Activated naive CD8-positive, alpha-beta T cell (primary cell): Measurements from ENCODE around the gene ALPP.
"Not testable (repeated sequence)": the region's sequence is repeated elsewhere in the genome, so short reads cannot be mapped to it uniquely, and the experiment has no call there.

Experiments used
- H3K27ac Mint-ChIP-seq: one replicate; pipeline ENCODE4 v1.8.0; 2021; ENCODE audit warnings: mixed read lengths
- H3K27me3 Mint-ChIP-seq: one replicate; pipeline ENCODE4 v1.8.0; 2021; ENCODE audit warnings: mixed read lengths
- H3K36me3 Mint-ChIP-seq: one replicate; pipeline ENCODE4 v1.8.0; 2021; ENCODE audit warnings: mixed read lengths
- H3K4me1 Mint-ChIP-seq: one replicate; pipeline ENCODE4 v1.8.0; 2021; ENCODE audit warnings: low read depth, mixed read lengths
- H3K4me3 Mint-ChIP-seq: one replicate; pipeline ENCODE4 v1.8.0; 2021; ENCODE audit warnings: mild to moderate bottlenecking, mixed read lengths
- H3K9me3 Mint-ChIP-seq: one replicate; pipeline ENCODE4 v1.8.0; 2021; ENCODE audit warnings: low read depth, mixed read lengths

The ALPP gene

GRCh38 chr2:232350804-232351685 lies 27.5 kb upstream of the ALPP start:
- Mint-ChIP-seq H3K4me3 (peak overlapping the region; percentile 70), H3K36me3 (no peaks in the 10 kb centered on the region), H3K27me3 (peaks cover 3% of the 10 kb centered on the region), H3K27ac (no peak overlapping the region), H3K4me1 (peaks cover 7% of the 10 kb centered on the region), H3K9me3 (no peaks in the 10 kb centered on the region)

- peak overlapping the region; percentile 70 for H3K4me3 Mint-ChIP-seq
- H3K27me3 Mint-ChIP-seq, result peaks cover 3% of the 10 kb centered on the region
- no peaks in the 10 kb centered on the region for H3K9me3 Mint-ChIP-seq
- H3K4me1 Mint-ChIP-seq, result peaks cover 7% of the 10 kb centered on the region
- no peaks in the 10 kb centered on the region for H3K36me3 Mint-ChIP-seq
- H3K27ac Mint-ChIP-seq, result no peak overlapping the region
Observed at GRCh38 chr2:232351686-232352510, 26.7 kb upstream of the ALPP start.

DNA sequence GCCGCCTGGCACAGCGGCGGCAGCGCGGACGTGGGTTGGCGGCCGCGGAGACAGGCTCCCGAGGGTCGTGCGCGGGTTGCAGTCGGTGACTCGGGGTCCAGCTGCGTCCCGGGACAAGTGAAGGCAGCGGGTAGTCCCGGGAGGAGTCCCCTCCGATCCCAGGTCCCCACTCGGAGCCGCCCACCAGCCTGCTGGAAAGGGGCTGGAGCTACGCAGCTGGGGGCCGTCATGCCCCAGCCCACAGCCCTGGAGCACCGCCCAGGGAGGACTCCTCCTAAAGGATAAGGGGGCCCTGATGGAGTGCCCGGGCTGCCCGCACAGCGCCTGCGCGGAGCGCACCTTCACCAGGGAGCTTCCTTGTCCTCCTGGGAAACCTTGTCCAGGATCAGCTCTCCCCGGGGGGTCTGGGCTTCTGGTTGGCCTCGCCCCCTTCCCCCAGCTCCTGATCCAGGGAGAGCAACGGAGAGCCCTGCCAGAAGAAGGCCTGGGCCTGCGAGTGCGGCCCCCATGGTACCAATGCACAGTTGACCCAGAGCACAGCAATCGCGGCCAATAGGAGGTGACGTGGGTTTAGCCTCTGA lies 25.9 kb upstream of the ALPP start:
- peaks cover 7% of the 10 kb centered on the region for H3K4me1 Mint-ChIP-seq
- H3K9me3 Mint-ChIP-seq, result no peaks in the 10 kb centered on the region
- no peaks in the 10 kb centered on the region for H3K36me3 Mint-ChIP-seq
- H3K4me3 Mint-ChIP-seq, result no peak overlapping the region
- peaks cover 3% of the 10 kb centered on the region for H3K27me3 Mint-ChIP-seq
- H3K27ac Mint-ChIP-seq, result no peak overlapping the region

- peaks cover 3% of the 10 kb centered on the region for H3K27me3 Mint-ChIP-seq
- H3K9me3 Mint-ChIP-seq, result no peaks in the 10 kb centered on the region
- peaks cover 7% of the 10 kb centered on the region for H3K4me1 Mint-ChIP-seq
- no peaks in the 10 kb centered on the region for H3K36me3 Mint-ChIP-seq
- no peak overlapping the region for H3K4me3 Mint-ChIP-seq
- H3K27ac Mint-ChIP-seq, result no peak overlapping the region
Observed at GRCh38 chr2:232353096-232353495, 25.5 kb upstream of the ALPP start.

DNA sequence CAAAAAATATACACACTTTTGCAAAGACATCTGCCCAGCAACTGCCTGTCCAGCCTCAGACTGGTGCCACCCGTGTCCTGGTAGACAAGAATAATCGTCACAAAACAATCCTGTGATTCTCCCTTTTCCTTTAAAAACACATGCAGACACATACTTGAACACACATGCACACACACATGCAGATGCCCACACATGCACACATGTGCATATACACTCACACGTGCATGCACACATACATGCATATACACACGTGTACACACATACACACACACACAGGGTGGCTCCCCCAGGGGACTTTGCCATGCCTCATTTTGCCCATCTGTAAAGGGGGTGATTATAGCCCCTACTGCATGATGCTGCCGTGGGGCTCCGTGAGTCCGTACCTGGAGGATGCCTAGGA lies 24.9 kb upstream of the ALPP start:
- no peaks in the 10 kb centered on the region for H3K36me3 Mint-ChIP-seq
- H3K4me1 Mint-ChIP-seq, result peaks cover 7% of the 10 kb centered on the region
- H3K9me3 Mint-ChIP-seq, result no peaks in the 10 kb centered on the region
- H3K4me3 Mint-ChIP-seq, result no peak overlapping the region
- peaks cover 3% of the 10 kb centered on the region for H3K27me3 Mint-ChIP-seq
- no peak overlapping the region for H3K27ac Mint-ChIP-seq

DNA sequence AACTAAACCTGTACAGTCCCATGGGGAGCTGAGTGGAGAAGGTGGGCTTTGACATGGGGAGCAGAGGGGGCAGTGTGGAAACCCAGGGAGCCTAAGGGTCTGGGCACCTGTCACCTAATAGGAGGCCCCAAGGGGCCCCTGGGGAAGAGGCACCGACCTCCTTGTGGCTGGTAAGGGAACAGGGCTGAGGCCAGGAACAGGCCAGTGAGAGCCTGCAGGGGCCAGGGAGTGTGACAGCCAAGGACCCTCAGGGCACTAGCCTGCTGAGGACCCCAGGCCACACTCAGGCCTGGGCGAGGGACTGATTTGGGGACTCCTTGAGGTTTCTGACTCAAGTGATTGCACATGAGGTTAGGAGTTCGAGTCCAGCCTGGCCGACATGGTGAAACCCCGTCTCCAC lies 24.5 kb upstream of the ALPP start:
- peaks cover 6% of the 10 kb centered on the region for H3K4me1 Mint-ChIP-seq
- H3K27ac Mint-ChIP-seq, result no peak overlapping the region
- no peak overlapping the region for H3K4me3 Mint-ChIP-seq
- H3K27me3 Mint-ChIP-seq, result peaks cover 3% of the 10 kb centered on the region
- no peaks in the 10 kb centered on the region for H3K36me3 Mint-ChIP-seq
- no peaks in the 10 kb centered on the region for H3K9me3 Mint-ChIP-seq

- H3K36me3 Mint-ChIP-seq, result no peaks in the 10 kb centered on the region
- H3K9me3 Mint-ChIP-seq, result no peaks in the 10 kb centered on the region
- no peak overlapping the region for H3K4me3 Mint-ChIP-seq
- no peaks in the 10 kb centered on the region for H3K27me3 Mint-ChIP-seq
- H3K27ac Mint-ChIP-seq, result no peak overlapping the region
- H3K4me1 Mint-ChIP-seq, result peaks cover 28% of the 10 kb centered on the region
Observed at GRCh38 chr2:232361646-232362045, 16.9 kb upstream of the ALPP start.

GRCh38 chr2:232362174-232362900 lies 16.2 kb upstream of the ALPP start:
- H3K27ac Mint-ChIP-seq, result no peak overlapping the region
- no peaks in the 10 kb centered on the region for H3K9me3 Mint-ChIP-seq
- no peaks in the 10 kb centered on the region for H3K36me3 Mint-ChIP-seq
- H3K4me3 Mint-ChIP-seq, result peak overlapping the region; percentile 47
- no peaks in the 10 kb centered on the region for H3K27me3 Mint-ChIP-seq
- H3K4me1 Mint-ChIP-seq, result peaks cover 28% of the 10 kb centered on the region

DNA sequence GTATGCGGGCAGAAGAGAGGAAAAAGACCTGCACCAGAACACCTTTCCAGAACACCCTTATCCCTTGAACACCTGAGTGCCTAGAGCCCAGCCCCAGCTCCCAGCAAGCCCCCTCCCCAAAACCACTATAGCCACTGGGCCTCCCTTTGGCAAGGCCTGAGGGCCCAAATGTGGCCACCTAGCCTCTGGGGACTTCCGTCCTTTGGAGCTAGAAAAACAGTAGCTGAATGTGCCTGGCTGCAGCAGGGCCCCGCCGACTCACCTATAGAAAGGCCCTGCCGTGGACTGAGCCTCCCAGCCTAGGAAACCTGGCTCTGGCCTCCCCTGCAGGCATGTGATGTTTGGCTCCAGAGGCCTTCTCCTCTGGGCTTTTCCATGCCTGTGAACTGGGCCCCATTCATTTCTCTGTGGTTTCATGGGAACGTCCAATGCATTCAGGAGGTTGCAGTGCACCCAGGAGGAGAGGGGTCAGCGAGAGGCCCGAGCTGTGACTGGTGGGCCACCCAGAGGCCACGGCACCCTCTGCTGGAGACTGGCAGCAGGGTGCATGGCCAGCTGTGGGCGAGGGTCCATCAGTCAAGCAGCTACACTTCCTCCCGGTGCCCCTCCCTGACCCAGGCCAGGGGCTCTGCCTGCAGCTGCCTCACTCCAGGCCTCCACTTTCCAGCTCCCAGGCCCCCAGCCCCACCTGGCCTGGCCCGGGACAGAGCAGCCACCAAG lies 15.3 kb upstream of the ALPP start:
- H3K27ac Mint-ChIP-seq, result peak overlapping the region; percentile 25
- not testable (repeated sequence) for H3K27me3 Mint-ChIP-seq, H3K9me3 Mint-ChIP-seq, H3K36me3 Mint-ChIP-seq
- peak overlapping the region; percentile 87 for H3K4me3 Mint-ChIP-seq
- H3K4me1 Mint-ChIP-seq, result peaks cover 28% of the 10 kb centered on the region

- Mint-ChIP-seq H3K27ac (peak overlapping the region; percentile 25), H3K4me1 (peaks cover 28% of the 10 kb centered on the region), H3K36me3 (no peaks in the 10 kb centered on the region), H3K4me3 (peak overlapping the region; percentile 87), H3K27me3 (no peaks in the 10 kb centered on the region), H3K9me3 (no peaks in the 10 kb centered on the region)
Observed at GRCh38 chr2:232363784-232364615, 14.6 kb upstream of the ALPP start.

- not testable (repeated sequence) for H3K36me3 Mint-ChIP-seq, H3K27me3 Mint-ChIP-seq, H3K9me3 Mint-ChIP-seq, H3K4me3 Mint-ChIP-seq
- Mint-ChIP-seq H3K27ac (peak overlapping the region; percentile 54), H3K4me1 (peaks cover 28% of the 10 kb centered on the region)
Observed at GRCh38 chr2:232364806-232365594, 13.6 kb upstream of the ALPP start.

DNA sequence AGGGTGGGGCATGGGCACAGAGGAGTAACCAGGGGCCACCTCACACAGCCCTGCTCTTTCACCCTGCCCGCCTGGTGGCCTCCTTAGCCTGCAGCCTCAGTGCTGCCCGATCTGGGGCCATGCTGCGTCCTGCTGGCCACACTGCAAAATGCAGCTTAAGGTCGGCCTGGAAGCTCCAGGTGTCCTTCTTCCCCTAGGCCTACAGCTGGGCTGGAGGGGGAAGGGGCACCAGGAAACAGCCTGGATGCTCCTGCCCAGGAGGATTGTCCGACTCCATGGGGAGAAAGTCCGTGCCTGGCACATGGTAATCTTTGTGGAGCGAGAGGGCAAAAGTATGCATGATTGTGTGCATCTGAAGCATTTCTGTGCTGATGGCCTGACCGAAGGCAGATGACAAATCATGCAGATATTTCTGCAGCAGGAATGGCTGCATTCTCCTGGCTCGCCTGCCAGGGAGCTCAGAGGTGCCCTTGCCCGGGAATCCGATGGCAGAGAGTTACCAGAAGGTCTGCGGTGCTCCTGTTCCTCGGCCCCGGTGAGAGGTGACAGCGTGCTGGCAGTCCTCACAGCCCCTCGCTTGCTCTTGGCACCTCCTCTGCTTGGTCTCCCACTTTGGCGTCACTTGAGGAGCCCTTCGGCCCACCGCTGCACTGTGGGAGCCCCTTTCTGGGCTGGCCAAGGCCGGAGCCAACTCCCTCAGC lies 12.8 kb upstream of the ALPP start:
- no peak overlapping the region for H3K27ac Mint-ChIP-seq
- H3K27me3 Mint-ChIP-seq, result no peaks in the 10 kb centered on the region
- no peaks in the 10 kb centered on the region for H3K9me3 Mint-ChIP-seq

More for the DNA sequence above, 12.8 kb upstream of the ALPP start:
- Mint-ChIP-seq H3K4me3 (no peak overlapping the region), H3K4me1 (peaks cover 28% of the 10 kb centered on the region), H3K36me3 (no peaks in the 10 kb centered on the region)
